A549 (cell line): ENCODE results near the gene RABGAP1.

Source experiments
- CEBPB ChIP-seq, 2 experiments: fragments of >200 bp in 1 of 2; sonication (Bioruptor Twin) in 1 of 2; formaldehyde crosslinking in 1 of 2; IDR thresholded peaks; 2 replicates each; pipeline ENCODE4 v1.6.1; 2012 to 2016
- CHD2 ChIP-seq: fragments of 150-350 bp; IDR thresholded peaks from 2 replicates; pipeline ENCODE4 v1.6.1; 2014; ENCODE audit warnings: low read length; ENCODE audit not compliant: partially characterized antibody
- CTCF ChIP-seq: fragments of >200 bp; sonication (Bioruptor Twin); formaldehyde crosslinking; IDR thresholded peaks from 3 replicates; pipeline ENCODE4 v1.5.1; 2016
- EP300 ChIP-seq, 2 experiments: fragments of >200 bp; sonication (Bioruptor Twin); formaldehyde crosslinking; IDR thresholded peaks; 2 replicates in 1 of 2; 3 replicates in 1 of 2; pipeline ENCODE4 v1.6.1; 2016 to 2017
- FOSB ChIP-seq: fragments of 250-450 bp; sonication (Bioruptor Pico); IDR thresholded peaks from 2 replicates; pipeline ENCODE4 v1.5.0; 2020; ENCODE audit warnings: mild to moderate bottlenecking, moderate library complexity
- GATA3 ChIP-seq: IDR thresholded peaks from 2 replicates; pipeline ENCODE4 v1.6.1; 2012; ENCODE audit warnings: borderline replicate concordance
- JUNB ChIP-seq: fragments of >200 bp; sonication (Bioruptor Twin); formaldehyde crosslinking; IDR thresholded peaks from 2 replicates; pipeline ENCODE4 v1.6.1; 2016
- KDM1A ChIP-seq: fragments of 200-600 bp; sonication (generic); IDR thresholded peaks from 2 replicates; pipeline ENCODE4 v1.6.1; 2016; ENCODE audit warnings: low read depth, mild to moderate bottlenecking
- MYC ChIP-seq: IDR thresholded peaks from 2 replicates; pipeline ENCODE4 v1.6.1; 2012; ENCODE audit warnings: mild to moderate bottlenecking, inconsistent platforms, low read length, improper control_type of control experiment, borderline replicate concordance
- POLR2A ChIP-seq: IDR thresholded peaks from 2 replicates; pipeline ENCODE4 v1.6.1; 2012; ENCODE audit warnings: mild to moderate bottlenecking, low read length
- RAD21 ChIP-seq, 2 experiments: fragments of >200 bp in 1 of 2; sonication (Bioruptor Twin) in 1 of 2; formaldehyde crosslinking in 1 of 2; IDR thresholded peaks in 1 of 2; conservative IDR thresholded peaks in 1 of 2; 2 replicates in 1 of 2; 3 replicates in 1 of 2; pipeline ENCODE4 v1.6.1; 2012 to 2018; ENCODE audit warnings: inconsistent platforms in 1 of 2
- SMC3 ChIP-seq: fragments of >200 bp; sonication (Bioruptor Twin); formaldehyde crosslinking; IDR thresholded peaks from 3 replicates; pipeline ENCODE4 v1.6.1; 2018; ENCODE audit warnings: inconsistent platforms
- TP53 ChIP-seq: fragments of 250-450 bp; sonication (Bioruptor Pico); IDR thresholded peaks from 2 replicates; pipeline ENCODE4 v1.5.0; 2021; ENCODE audit warnings: mild to moderate bottlenecking, moderate library complexity
- TF ChIP-seq, protein P1 (sequence below): fragments of 450-650 bp; IDR thresholded peaks from 2 replicates; pipeline ENCODE4 v1.6.1; 2014; ENCODE audit warnings: antibody characterized with exemption

DNA sequence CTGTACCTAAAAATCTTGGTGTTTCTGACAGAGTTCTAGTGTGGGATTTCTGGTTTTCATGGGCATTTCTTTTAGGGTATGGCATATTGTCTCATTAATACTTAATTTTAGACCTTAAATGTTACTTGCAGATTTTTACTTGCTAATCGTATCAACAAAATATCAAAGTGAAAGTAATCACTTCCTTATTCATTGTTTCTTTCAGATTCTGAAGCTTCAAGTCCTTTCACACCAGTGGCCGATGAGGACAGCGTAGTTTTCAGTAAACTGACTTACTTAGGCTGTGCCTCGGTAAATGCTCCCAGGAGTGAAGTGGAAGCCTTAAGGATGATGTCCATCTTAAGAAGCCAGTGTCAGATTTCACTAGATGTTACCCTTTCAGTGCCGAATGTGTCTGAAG, 45.2 kb downstream of the RABGAP1 start:
- TF ChIP-seq TP53: no peak
- TF ChIP-seq POLR2A: no peak
- no peak for TF ChIP-seq EP300 (IDR thresholded peaks at IDR 0.05)
- TF ChIP-seq CEBPB (IDR thresholded peaks at IDR 0.05): no peak
- TF ChIP-seq CHD2: no peak
- TF ChIP-seq RAD21 (conservative IDR thresholded peaks at IDR 0.05 in 1 of 2, IDR thresholded peaks at IDR 0.05 in 1 of 2): no peak
- no peak for TF ChIP-seq FOSB (CRISPR knock-in tag)
- TF ChIP-seq JUNB: no peak
- no peak for TF ChIP-seq CTCF
- TF ChIP-seq, protein P1, sequence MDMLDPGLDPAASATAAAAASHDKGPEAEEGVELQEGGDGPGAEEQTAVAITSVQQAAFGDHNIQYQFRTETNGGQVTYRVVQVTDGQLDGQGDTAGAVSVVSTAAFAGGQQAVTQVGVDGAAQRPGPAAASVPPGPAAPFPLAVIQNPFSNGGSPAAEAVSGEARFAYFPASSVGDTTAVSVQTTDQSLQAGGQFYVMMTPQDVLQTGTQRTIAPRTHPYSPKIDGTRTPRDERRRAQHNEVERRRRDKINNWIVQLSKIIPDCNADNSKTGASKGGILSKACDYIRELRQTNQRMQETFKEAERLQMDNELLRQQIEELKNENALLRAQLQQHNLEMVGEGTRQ: no peak
- TF ChIP-seq GATA3: no peak
- no peak for TF ChIP-seq KDM1A
- no peak for TF ChIP-seq SMC3
- TF ChIP-seq MYC: no peak
